DOHH2 (cell line): Measurements from ENCODE around the gene IRGM.

Source experiments
- H3F3A ChIP-seq: fragments of 200-600 bp; sonication (generic), shearing (Covaris generic); 2 replicates; pipeline ENCODE4 v1.6.0; 2016; ENCODE audit warnings: antibody characterized with exemption, mild to moderate bottlenecking; ENCODE audit not compliant: control insufficient read depth, insufficient read depth
- H3K27ac ChIP-seq: fragments of 200-600 bp; sonication (generic); 2 replicates; pipeline ENCODE4 v1.5.1; 2014; ENCODE audit warnings: low read depth, mild to moderate bottlenecking, low read length, moderate library complexity
- H3K27me3 ChIP-seq: fragments of 200-600 bp; sonication (generic); 2 replicates; pipeline ENCODE4 v1.6.1; 2014; ENCODE audit warnings: mild to moderate bottlenecking, low read length, mixed read lengths; ENCODE audit not compliant: control insufficient read depth
- H3K36me3 ChIP-seq: fragments of 200-600 bp; sonication (generic); 2 replicates; pipeline ENCODE4 v1.6.1; 2014; ENCODE audit warnings: mild to moderate bottlenecking, low read length, moderate library complexity, mixed read lengths; ENCODE audit not compliant: control insufficient read depth
- H3K4me1 ChIP-seq: fragments of 200-600 bp; sonication (generic); 2 replicates; pipeline ENCODE4 v1.6.1; 2014; ENCODE audit warnings: mild to moderate bottlenecking, low read length, mixed read lengths; ENCODE audit not compliant: control insufficient read depth
- H3K4me2 ChIP-seq: fragments of 200-600 bp; sonication (generic); 2 replicates; pipeline ENCODE4 v1.6.0; 2014; ENCODE audit warnings: mild to moderate bottlenecking, low read length, moderate library complexity
- H3K4me3 ChIP-seq: fragments of 200-600 bp; sonication (generic); 2 replicates; pipeline ENCODE4 v1.5.1; 2014; ENCODE audit warnings: mild to moderate bottlenecking, low read length, mixed read lengths
- H3K79me2 ChIP-seq: fragments of 200-600 bp; sonication (generic); 2 replicates; pipeline ENCODE4 v1.6.1; 2014; ENCODE audit warnings: mild to moderate bottlenecking, low read length, mixed read lengths; ENCODE audit not compliant: control insufficient read depth
- H3K9me2 ChIP-seq: fragments of 200-600 bp; sonication (generic); replicated peaks from 2 replicates; pipeline ENCODE4 v1.6.1; 2014; ENCODE audit warnings: mild to moderate bottlenecking, low read length, mixed read lengths; ENCODE audit not compliant: control insufficient read depth
- H3K9me3 ChIP-seq: fragments of 200-600 bp; sonication (generic); 2 replicates; pipeline ENCODE4 v1.6.1; 2014; ENCODE audit warnings: antibody characterized with exemption, low read length, mixed read lengths; ENCODE audit not compliant: control insufficient read depth, insufficient read depth
- H4K20me1 ChIP-seq: fragments of 200-600 bp; sonication (generic); 2 replicates; pipeline ENCODE4 v1.6.0; 2014; ENCODE audit warnings: low read depth, mild to moderate bottlenecking, antibody characterized with exemption, low read length, moderate library complexity; ENCODE audit not compliant: control insufficient read depth, insufficient read depth
- EZH2phosphoT487 ChIP-seq: fragments of 200-600 bp; sonication (generic); IDR thresholded peaks from 2 replicates; pipeline ENCODE4 v1.6.1; 2017; ENCODE audit warnings: borderline replicate concordance, mild to moderate bottlenecking, antibody characterized with exemption, low read length, moderate library complexity, mixed read lengths
- TF ChIP-seq, protein P1 (sequence below): fragments of 200-600 bp; sonication (generic); IDR thresholded peaks from one replicate; pipeline ENCODE4 v1.5.1; 2014; ENCODE audit warnings: antibody characterized with exemption, mild to moderate bottlenecking, low read depth, low read length; ENCODE audit not compliant: poor library complexity, severe bottlenecking

The IRGM gene

DNA sequence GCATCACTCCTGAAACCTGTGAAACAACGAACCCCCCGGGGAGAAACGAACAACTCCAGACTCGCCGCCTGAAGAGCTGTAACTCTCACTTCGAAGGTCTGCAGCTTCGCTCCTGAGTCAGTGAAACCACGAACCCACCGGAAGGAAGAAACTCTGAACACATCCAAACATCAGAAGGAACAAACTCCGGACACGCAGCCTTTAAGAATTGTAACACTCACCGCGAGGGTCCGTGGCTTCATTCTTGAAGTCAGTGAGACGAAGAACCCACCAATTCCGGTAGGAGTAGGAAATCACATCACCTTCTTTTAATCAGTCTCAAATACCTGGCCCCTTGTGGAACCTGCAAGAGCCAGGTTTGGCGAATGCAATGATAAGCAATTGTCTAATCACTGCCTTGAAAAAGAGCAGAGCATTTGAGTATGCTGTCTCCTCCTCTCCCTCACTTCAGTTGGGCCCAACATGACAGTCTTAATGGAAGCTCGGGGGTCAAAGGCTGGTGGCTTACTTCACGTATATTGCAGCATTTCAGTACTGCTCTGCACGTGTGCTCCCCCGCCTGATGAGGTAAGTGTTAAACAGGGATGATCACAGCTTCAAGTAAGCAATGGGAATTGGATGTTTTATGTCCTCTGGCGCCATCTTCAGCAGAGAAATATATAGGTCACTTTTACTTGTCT is 473 bp downstream of the IRGM start:
- Histone ChIP-seq H3K4me1 (peaks cover 8% of the 10 kb centered on the region), H3K79me2 (no peaks in the 10 kb centered on the region), H3K36me3 (no peaks in the 10 kb centered on the region), H3K27ac (no peak overlapping the region), H3F3A (no peaks in the 10 kb centered on the region), H3K4me2 (peak overlapping the region; percentile 68), H4K20me1 (no peaks in the 10 kb centered on the region), H3K4me3 (peak overlapping the region; percentile 53), H3K9me2 (no peaks in the 10 kb centered on the region), H3K27me3 (no peaks in the 10 kb centered on the region; the same call in none of the 2 replicates), H3K9me3 (peaks cover 3% of the 10 kb centered on the region; the same call in 1 of the 2 replicates)
- no peak for TF ChIP-seq EZH2phosphoT487
- TF ChIP-seq, protein P1, sequence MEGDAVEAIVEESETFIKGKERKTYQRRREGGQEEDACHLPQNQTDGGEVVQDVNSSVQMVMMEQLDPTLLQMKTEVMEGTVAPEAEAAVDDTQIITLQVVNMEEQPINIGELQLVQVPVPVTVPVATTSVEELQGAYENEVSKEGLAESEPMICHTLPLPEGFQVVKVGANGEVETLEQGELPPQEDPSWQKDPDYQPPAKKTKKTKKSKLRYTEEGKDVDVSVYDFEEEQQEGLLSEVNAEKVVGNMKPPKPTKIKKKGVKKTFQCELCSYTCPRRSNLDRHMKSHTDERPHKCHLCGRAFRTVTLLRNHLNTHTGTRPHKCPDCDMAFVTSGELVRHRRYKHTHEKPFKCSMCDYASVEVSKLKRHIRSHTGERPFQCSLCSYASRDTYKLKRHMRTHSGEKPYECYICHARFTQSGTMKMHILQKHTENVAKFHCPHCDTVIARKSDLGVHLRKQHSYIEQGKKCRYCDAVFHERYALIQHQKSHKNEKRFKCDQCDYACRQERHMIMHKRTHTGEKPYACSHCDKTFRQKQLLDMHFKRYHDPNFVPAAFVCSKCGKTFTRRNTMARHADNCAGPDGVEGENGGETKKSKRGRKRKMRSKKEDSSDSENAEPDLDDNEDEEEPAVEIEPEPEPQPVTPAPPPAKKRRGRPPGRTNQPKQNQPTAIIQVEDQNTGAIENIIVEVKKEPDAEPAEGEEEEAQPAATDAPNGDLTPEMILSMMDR = peak; percentile 84

DNA sequence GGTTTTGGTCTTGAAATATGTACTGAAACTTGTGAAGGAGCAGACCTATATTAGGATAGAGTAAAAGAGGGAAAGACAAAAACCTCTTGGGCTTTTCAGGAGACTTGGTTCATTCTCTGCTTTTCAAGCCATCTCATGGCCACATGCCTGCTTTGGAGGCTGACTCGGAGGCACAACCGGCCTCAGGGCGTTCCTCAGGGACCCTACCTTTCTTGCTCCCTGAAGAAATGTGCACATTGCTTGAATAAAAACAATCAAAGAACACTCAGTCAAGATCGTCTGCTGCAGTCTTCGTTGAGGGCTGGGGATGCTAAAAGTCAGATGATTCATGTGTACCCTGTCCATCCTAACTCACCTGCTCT is 994 bp downstream of the IRGM start:
- no peaks in the 10 kb centered on the region for H4K20me1 ChIP-seq
- H3K27me3 ChIP-seq = no peaks in the 10 kb centered on the region; the same call in none of the 2 replicates
- H3K4me3 ChIP-seq = no peak overlapping the region
- H3K79me2 ChIP-seq = no peaks in the 10 kb centered on the region
- H3K4me2 ChIP-seq = no peak overlapping the region
- no peaks in the 10 kb centered on the region for H3F3A ChIP-seq
- H3K9me3 ChIP-seq = peaks cover 3% of the 10 kb centered on the region; the same call in 1 of the 2 replicates
- TF ChIP-seq EZH2phosphoT487 = no peak
- TF ChIP-seq, protein P1 = no peak
- peaks cover 8% of the 10 kb centered on the region for H3K4me1 ChIP-seq
- H3K36me3 ChIP-seq = no peaks in the 10 kb centered on the region
- H3K27ac ChIP-seq = no peak overlapping the region
- H3K9me2 ChIP-seq = no peaks in the 10 kb centered on the region

DNA sequence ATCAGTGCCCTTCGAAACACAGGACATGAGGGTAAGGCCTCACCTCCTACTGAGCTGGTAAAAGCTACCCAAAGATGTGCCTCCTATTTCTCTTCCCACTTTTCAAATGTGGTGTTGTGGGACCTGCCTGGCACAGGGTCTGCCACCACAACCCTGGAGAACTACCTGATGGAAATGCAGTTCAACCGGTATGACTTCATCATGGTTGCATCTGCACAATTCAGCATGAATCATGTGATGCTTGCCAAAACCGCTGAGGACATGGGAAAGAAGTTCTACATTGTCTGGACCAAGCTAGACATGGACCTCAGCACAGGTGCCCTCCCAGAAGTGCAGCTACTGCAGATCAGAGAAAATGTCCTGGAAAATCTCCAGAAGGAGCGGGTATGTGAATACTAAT is 1.9 kb downstream of the IRGM start:
- peaks cover 11% of the 10 kb centered on the region for H3K4me1 ChIP-seq
- peaks cover 3% of the 10 kb centered on the region; the same call in 1 of the 2 replicates for H3K9me3 ChIP-seq
- no peaks in the 10 kb centered on the region; the same call in none of the 2 replicates for H3K27me3 ChIP-seq
- H3K9me2 ChIP-seq = no peaks in the 10 kb centered on the region
- H3K27ac ChIP-seq = no peak overlapping the region
- H3K4me2 ChIP-seq = no peak overlapping the region
- TF ChIP-seq EZH2phosphoT487 = no peak
- TF ChIP-seq, protein P1 = no peak
- H3K4me3 ChIP-seq = no peak overlapping the region
- H4K20me1 ChIP-seq = no peaks in the 10 kb centered on the region
- no peaks in the 10 kb centered on the region for H3K79me2 ChIP-seq
- 0 out of 2 replicates have a peak, but pooled peaks cover 2% of the 10 kb centered on the region for H3F3A ChIP-seq
- no peaks in the 10 kb centered on the region for H3K36me3 ChIP-seq
